ENCODE results near the gene GKN2.

DNA sequence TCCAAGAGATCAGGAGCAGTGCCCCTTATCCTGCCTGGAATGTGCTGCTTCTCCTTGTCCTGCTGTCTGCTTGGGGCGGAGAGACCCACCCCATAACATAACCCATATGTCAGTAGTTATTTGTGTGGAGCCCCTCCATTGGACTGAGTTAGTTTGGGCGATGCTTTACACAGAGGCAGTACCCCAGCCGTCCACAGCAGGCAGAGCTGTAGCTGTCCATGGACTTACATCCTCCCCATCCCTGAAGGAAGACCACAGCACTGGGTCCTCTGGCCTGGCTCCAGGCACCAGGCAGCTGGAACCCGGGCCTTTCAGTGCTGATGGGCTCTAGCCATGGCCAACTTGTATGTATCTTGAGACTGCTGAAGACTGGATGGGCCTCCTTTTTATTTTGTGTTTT, 20.3 kb downstream of the GKN2 start:
- TF ChIP-seq, protein P1, sequence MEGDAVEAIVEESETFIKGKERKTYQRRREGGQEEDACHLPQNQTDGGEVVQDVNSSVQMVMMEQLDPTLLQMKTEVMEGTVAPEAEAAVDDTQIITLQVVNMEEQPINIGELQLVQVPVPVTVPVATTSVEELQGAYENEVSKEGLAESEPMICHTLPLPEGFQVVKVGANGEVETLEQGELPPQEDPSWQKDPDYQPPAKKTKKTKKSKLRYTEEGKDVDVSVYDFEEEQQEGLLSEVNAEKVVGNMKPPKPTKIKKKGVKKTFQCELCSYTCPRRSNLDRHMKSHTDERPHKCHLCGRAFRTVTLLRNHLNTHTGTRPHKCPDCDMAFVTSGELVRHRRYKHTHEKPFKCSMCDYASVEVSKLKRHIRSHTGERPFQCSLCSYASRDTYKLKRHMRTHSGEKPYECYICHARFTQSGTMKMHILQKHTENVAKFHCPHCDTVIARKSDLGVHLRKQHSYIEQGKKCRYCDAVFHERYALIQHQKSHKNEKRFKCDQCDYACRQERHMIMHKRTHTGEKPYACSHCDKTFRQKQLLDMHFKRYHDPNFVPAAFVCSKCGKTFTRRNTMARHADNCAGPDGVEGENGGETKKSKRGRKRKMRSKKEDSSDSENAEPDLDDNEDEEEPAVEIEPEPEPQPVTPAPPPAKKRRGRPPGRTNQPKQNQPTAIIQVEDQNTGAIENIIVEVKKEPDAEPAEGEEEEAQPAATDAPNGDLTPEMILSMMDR (IDR thresholded peaks at IDR 0.05) = no peak
- TF ChIP-seq EZH2 (IDR thresholded peaks at IDR 0.05; ENCODE audit: borderline replicate concordance, insufficient read depth, low read depth, low read length, poor library complexity, severe bottlenecking) = no peak

All from B cell (primary cell).